Measurements from ENCODE around the gene TAOK2.

DNA sequence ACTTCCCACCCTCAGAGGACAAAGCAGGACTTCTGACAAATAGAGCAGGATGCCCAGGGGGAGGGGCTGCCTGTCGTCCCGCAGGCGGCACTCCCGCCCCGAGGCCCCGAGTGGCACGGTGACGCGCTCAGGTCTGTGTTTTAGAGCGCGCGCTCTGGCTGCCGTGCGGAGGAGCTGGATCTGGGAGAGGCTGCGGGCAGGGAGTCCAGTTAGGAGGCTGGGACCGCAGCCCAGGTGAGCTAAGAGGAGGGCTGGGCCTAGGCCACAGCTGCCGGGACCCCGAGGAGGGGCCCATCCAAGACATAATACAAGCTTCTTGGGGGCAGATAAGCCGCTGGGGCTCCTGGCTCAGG is 30.7 kb downstream of the TAOK2 start:
- TF ChIP-seq CTCF (IDR thresholded peaks at IDR 0.05) (no peak), POLR2AphosphoS5 (IDR thresholded peaks at IDR 0.05) (no peak)
